Liver (tissue), 9 donors: ENCODE results near the gene ZNF232. TPM values are rescaled to one million over a fixed set of nuclear protein-coding genes. Genes with fewer than 3 reads are reported as not detected.
"Not testable (repeated sequence)": the region's sequence is repeated elsewhere in the genome, so short reads cannot be mapped to it uniquely, and the experiment has no call there.

Experiments used
- DNase-seq: peaks from one replicate; pipeline ENCODE4 v3.0.0-alpha.2; 2017; ENCODE audit warnings: low spot score
- H3K27ac ChIP-seq, 2 donors: one replicate each; pipeline ENCODE4 v1.7.0; 2013; ENCODE audit warnings: inconsistent platforms in 2 of 2, low read length in 2 of 2, control low read depth in 1 of 2, low read depth in 1 of 2, mild to moderate bottlenecking in 1 of 2
- H3K27me3 ChIP-seq, 4 donors: one replicate each; pipeline versions ENCODE4 v1.6.1 to v1.7.0; 2013; ENCODE audit warnings: low read length in 3 of 4, inconsistent platforms in 1 of 4, mild to moderate bottlenecking in 1 of 4, moderate library complexity in 1 of 4; ENCODE audit not compliant: control insufficient read depth in 4 of 4, insufficient read depth in 4 of 4
- H3K36me3 ChIP-seq, 4 donors: one replicate each; pipeline versions ENCODE4 v1.6.1 to v1.7.0; 2013; ENCODE audit warnings: low read length in 3 of 4, mild to moderate bottlenecking in 3 of 4, low read depth in 1 of 4, moderate library complexity in 1 of 4; ENCODE audit not compliant: control insufficient read depth in 4 of 4, insufficient read depth in 3 of 4
- H3K4me1 ChIP-seq, 4 donors: one replicate each; pipeline versions ENCODE4 v1.6.1 to v1.7.0; 2013; ENCODE audit warnings: low read length in 3 of 4, mild to moderate bottlenecking in 3 of 4, moderate library complexity in 1 of 4; ENCODE audit not compliant: control insufficient read depth in 4 of 4, insufficient read depth in 4 of 4
- H3K4me3 ChIP-seq, 3 donors: one replicate each; pipeline versions ENCODE4 v1.6.1 to v1.7.0; 2013; ENCODE audit warnings: low read length in 3 of 3, control low read depth in 1 of 3, low read depth in 1 of 3, mild to moderate bottlenecking in 1 of 3
- H3K9ac ChIP-seq, 2 donors: one replicate each; pipeline ENCODE4 v1.7.0; 2013; ENCODE audit warnings: low read length in 2 of 2, mild to moderate bottlenecking in 2 of 2, moderate library complexity in 2 of 2, control low read depth in 1 of 2, low read depth in 1 of 2
- H3K9me3 ChIP-seq, 4 donors: one replicate each; pipeline versions ENCODE4 v1.6.1 to v1.7.0; 2013; ENCODE audit warnings: low read length in 3 of 4; ENCODE audit not compliant: control insufficient read depth in 4 of 4
- FOXA1 ChIP-seq: IDR thresholded peaks from 2 replicates; pipeline ENCODE4 v1.6.1; 2016; ENCODE audit warnings: antibody characterized with exemption
- FOXA2 ChIP-seq: IDR thresholded peaks from 2 replicates; pipeline ENCODE4 v1.6.1; 2016; ENCODE audit warnings: antibody characterized with exemption
- HNF4A ChIP-seq, 2 donors: conservative IDR thresholded peaks; 2 replicates each; pipeline ENCODE4 v1.6.1; 2016; ENCODE audit warnings: antibody characterized with exemption in 2 of 2, mild to moderate bottlenecking in 2 of 2
- NR2F2 ChIP-seq: IDR thresholded peaks from 2 replicates; pipeline ENCODE4 v1.6.1; 2016; ENCODE audit warnings: antibody characterized with exemption
- SP1 ChIP-seq: IDR thresholded peaks from 2 replicates; pipeline ENCODE4 v1.6.1; 2018; ENCODE audit warnings: antibody characterized with exemption, mild to moderate bottlenecking
- TAF1 ChIP-seq: conservative IDR thresholded peaks from 2 replicates; pipeline ENCODE4 v1.6.1; 2016; ENCODE audit warnings: antibody characterized with exemption, mild to moderate bottlenecking
- WGBS: extraction: QIAGEN DNeasy Blood & Tissue Kit; methylation state at CpG from one replicate; pipeline ENCODE4 v1.1.7; 2013; 5-methylcytosine and 5-hydroxymethylcytosine counted together
- polyA plus RNA-seq, 2 donors: library from polyadenylated mRNA; stranded (reverse) in 1 of 2; unstranded in 1 of 2; fragments of 200-250 nt in 1 of 2; fragments of >200 nt in 1 of 2; fragmentation: Nextera tagmentation in 1 of 2; extraction: Ambion mirVana in 1 of 2; gene quantifications; one replicate each; pipeline versions ENCODE4 v1.2.1 to v1.2.3, GENCODE V29; 2013 to 2015
- total RNA-seq, 2 donors: library from RNA; depleted of rRNA; stranded (reverse); fragments of >200 nt; gene quantifications; one replicate each; pipeline ENCODE4 v1.2.3, GENCODE V29; 2014
- TF ChIP-seq, protein P1 (sequence below): IDR thresholded peaks from 2 replicates; pipeline ENCODE4 v1.6.1; 2016; ENCODE audit warnings: antibody characterized with exemption
- TF ChIP-seq, protein P2 (sequence below): fragments of 150-350 bp; IDR thresholded peaks from 2 replicates; pipeline ENCODE4 v1.5.1; 2017; ENCODE audit warnings: improper control_type of control experiment, low read depth, low read length; ENCODE audit not compliant: missing input control
- donor health status: healthy.
- donor health status: healthy.
- donor health status: healthy.
- donor health status: healthy.
- donor health status: healthy.

Gene ZNF232
- total and polyA plus RNA-seq, 4 donors, result 2.5 to 4.0 (median 3.0) TPM

DNA sequence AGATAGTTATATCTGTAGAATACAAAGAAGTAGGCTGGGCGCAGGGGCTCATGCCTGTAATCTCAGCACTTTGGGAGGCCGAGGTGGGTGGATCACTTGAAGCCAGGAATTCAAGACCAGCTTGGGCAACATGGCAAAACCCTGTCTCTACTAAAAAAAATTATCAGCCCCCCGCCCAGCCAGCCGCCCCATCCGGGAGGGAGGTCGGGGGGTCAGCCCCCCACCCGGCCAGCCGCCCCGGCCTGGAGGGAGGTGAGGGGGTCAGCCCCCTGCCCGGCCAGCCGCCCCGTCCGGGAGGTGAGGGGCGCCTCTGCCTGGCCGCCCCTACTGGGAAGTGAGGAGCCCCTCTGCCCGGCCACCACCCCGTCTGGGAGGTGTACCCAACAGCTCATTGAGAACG lies 31.2 kb upstream of the ZNF232 start:
- not testable (repeated sequence) for H3K27ac ChIP-seq, H3K9me3 ChIP-seq, DNase-seq, H3K9ac ChIP-seq, H3K4me3 ChIP-seq, H3K36me3 ChIP-seq, H3K4me1 ChIP-seq, H3K27me3 ChIP-seq
- 87% methylated on average over 15 of the region's 18 CpGs for WGBS

DNA sequence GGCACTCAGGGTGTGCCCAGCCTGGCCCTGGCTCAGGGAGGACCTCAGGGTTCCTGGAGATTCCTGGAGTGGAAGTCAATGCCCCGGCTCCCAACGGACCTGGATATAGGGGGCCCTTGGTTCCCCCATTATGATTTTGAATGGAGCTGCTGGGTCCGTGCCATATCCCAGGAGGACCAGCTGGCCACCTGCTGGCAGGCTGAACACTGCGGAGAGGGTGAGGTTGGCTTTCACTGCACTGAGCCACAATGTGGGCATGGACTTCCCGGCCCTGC lies 27.7 kb upstream of the ZNF232 start:
- no peaks in the 10 kb centered on the region for H3K27me3 ChIP-seq
- 92% methylated on average over 5 of the region's 5 CpGs for WGBS
- H3K27ac ChIP-seq, result no peak overlapping the region
- DNase-seq, result no peak
- no peaks in the 10 kb centered on the region for H3K9me3 ChIP-seq
- no peaks in the 10 kb centered on the region for H3K36me3 ChIP-seq
- no peaks in the 10 kb centered on the region for H3K4me1 ChIP-seq
- no peak overlapping the region for H3K9ac ChIP-seq
- TF ChIP-seq, protein P1, sequence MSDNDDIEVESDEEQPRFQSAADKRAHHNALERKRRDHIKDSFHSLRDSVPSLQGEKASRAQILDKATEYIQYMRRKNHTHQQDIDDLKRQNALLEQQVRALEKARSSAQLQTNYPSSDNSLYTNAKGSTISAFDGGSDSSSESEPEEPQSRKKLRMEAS, result no peak
- no peak overlapping the region for H3K4me3 ChIP-seq

DNA sequence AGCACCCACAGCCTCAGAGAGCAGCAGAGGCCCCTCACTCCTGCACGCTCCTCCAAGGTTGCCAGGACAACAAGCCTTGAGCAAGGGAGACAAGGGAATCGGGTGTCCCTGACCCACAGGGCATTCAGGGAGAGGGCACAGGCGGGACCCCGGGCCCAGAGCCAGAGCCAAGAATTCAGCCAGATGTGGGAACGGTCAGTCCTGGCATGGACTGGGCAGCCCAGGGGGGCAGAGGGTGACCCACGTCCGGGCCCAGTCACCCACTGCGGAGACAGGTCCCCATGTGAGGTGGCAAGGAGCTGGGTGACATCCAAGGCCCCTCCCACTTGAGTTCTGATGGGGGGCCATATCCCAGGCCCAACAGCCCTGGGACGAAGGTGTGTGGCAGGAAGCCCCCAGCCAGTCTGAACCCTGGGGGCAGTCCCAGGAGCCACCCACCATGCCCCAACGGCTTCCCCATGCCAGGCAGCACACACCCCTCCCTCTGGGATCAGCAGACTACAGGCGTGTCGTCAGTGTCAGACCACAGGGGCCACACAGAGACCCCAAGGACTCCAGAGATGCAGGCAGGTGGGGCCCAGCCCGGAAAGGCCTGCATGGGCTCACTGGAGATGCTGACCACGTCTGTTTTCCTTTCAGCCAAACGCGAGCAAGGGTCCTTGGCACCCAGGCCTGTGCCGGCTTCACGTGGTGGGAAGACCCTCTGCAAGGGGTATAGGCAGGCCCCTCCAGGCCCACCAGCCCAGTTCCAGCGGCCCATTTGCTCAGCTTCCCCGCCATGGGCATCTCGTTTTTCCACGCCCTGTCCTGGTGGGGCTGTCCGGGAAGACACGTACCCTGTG lies 27.2 kb upstream of the ZNF232 start:
- H3K4me1 ChIP-seq, result no peaks in the 10 kb centered on the region
- no peak overlapping the region for H3K27ac ChIP-seq
- H3K27me3 ChIP-seq, result no peaks in the 10 kb centered on the region
- WGBS, result 92% methylated on average over 24 of the region's 24 CpGs
- no peak for DNase-seq
- H3K9ac ChIP-seq, result no peak overlapping the region
- H3K9me3 ChIP-seq, result no peaks in the 10 kb centered on the region
- H3K36me3 ChIP-seq, result no peaks in the 10 kb centered on the region
- TF ChIP-seq TAF1, result no peak
- TF ChIP-seq NR2F2, result no peak
- TF ChIP-seq FOXA2, result no peak
- TF ChIP-seq, protein P2, sequence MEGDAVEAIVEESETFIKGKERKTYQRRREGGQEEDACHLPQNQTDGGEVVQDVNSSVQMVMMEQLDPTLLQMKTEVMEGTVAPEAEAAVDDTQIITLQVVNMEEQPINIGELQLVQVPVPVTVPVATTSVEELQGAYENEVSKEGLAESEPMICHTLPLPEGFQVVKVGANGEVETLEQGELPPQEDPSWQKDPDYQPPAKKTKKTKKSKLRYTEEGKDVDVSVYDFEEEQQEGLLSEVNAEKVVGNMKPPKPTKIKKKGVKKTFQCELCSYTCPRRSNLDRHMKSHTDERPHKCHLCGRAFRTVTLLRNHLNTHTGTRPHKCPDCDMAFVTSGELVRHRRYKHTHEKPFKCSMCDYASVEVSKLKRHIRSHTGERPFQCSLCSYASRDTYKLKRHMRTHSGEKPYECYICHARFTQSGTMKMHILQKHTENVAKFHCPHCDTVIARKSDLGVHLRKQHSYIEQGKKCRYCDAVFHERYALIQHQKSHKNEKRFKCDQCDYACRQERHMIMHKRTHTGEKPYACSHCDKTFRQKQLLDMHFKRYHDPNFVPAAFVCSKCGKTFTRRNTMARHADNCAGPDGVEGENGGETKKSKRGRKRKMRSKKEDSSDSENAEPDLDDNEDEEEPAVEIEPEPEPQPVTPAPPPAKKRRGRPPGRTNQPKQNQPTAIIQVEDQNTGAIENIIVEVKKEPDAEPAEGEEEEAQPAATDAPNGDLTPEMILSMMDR, result no peak
- no peak for TF ChIP-seq FOXA1
- TF ChIP-seq HNF4A (conservative IDR thresholded peaks at IDR 0.05), result no peak
- TF ChIP-seq SP1, result no peak
- no peak overlapping the region for H3K4me3 ChIP-seq

DNA sequence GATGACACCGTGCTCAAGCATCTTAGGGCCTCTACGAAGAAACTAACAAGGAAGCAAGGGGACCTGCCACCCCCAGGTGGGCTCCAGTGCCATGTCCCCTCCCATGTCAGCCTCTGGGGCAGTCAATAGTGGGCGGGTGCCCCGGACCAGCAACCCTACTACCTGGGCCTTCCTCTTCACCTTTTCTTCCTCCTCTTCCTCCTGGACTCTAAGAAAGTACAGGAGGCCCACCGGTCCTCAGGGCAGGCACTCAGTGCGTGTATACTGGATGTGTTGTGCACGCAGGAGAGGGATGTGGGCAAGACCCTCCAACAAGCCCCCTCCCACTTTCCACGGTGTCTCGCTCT lies 26.5 kb upstream of the ZNF232 start:
- H3K9me3 ChIP-seq, DNase-seq, H3K4me1 ChIP-seq, H3K9ac ChIP-seq, H3K4me3 ChIP-seq, H3K27me3 ChIP-seq, H3K27ac ChIP-seq, H3K36me3 ChIP-seq: not testable (repeated sequence)
- 97% methylated on average over 9 of the region's 9 CpGs for WGBS

DNA sequence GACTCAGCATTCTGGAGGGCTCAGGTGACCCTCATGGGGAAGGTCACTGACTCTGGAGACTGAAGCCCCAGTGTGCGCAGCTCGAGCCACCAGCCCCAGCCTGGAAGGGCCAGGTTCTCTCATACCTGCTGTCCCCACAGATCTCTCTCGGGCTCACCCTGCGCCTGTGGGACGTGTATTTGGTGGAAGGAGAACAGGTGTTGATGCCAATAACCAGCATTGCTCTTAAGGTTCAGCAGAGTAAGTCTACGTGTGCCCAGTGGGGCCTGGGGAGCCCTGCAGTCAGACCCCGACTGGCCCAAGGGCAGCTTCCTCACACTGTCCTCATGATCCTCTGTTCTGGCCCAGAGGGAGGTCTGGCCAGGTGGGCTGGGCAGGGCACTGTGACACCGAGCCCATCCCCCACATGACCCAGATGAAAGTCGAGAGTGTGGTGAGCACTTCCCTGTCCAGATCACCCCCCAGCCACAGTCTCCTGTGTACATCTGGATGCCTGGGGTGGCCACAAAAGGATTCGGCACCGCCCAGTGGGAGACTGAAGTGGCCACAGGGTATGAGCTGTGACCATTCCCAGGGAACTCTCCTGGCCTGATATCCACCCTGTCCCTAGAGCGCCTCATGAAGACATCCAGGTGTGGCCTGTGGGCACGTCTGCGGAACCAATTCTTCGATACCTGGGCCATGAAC lies 26.0 kb upstream of the ZNF232 start:
- DNase-seq, H3K4me1 ChIP-seq, H3K36me3 ChIP-seq, H3K27ac ChIP-seq, H3K9ac ChIP-seq, H3K4me3 ChIP-seq, H3K27me3 ChIP-seq, H3K9me3 ChIP-seq: not testable (repeated sequence)
- 89% methylated on average over 15 of the region's 15 CpGs for WGBS

DNA sequence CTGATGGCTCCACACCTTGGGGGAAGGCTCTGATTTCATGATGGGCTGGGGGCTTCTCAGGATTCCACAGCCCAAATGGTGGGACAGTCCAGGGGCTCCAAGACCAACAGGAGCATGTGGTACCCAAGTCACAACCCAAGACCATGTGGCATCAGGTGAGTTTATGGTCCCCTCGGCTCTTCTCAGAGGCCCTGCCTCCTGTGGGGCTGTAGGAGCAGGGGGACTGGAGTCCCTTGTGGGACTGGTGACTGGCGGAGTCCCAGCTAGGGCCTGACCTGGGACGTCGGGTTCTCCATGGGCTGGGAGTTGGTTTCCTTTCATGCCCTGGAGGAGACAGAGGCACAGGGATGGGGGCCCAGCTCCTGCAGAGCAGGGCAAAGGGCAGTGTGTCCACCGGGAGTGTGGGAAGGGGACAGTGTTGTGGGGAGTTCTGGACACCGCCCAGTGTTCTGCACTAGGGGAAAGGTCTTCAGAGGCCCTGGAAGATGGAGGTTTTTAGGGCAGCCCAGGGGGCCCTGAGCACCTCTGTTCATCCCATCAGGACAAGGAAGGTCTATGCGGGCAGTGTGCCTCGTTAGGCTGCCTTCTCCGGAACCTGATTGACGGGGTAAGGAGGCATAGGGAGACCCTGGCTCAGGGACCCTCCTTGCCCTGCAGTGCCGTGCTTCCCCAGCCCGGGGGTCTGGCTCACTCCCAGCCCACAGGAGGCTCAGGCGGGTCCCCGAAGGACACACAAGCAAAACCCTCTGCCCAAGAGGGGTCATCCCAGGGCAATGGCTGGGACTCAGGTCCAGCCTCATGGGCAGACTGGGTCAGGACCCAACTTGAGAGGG lies 25.1 kb upstream of the ZNF232 start:
- H3K9me3 ChIP-seq, H3K4me3 ChIP-seq, H3K4me1 ChIP-seq, H3K27me3 ChIP-seq, H3K27ac ChIP-seq, DNase-seq, H3K9ac ChIP-seq, H3K36me3 ChIP-seq: not testable (repeated sequence)
- 88% methylated on average over 14 of the region's 14 CpGs for WGBS
